Panc1 (cell line): ENCODE results near the gene MRTFA. TPM values are rescaled to one million over a fixed set of nuclear protein-coding genes. Genes with fewer than 3 reads are reported as not detected.

Experiments
- ATAC-seq: fragments of 200-7000 bp; cut with Tn5 transposase; 2 replicates; pipeline ENCODE4 v1.9.1; 2020; ENCODE audit warnings: mild to moderate bottlenecking, moderate library complexity
- BruUV-seq: library from RNA; stranded (reverse); fragments of 400-500 nt; replicated peaks from 2 replicates; lab custom pipeline; 2021; lab: Mats Ljungman, UMichigan
- CTCF ChIA-PET: fragments of 300-600 bp; sonication (Branson Sonifier 250); formaldehyde crosslinking; loops from one replicate; lab custom pipeline; 2022; ENCODE audit warnings: antibody characterized with exemption; lab: Charles Lee
- POLR2A ChIA-PET: fragments of 300-600 bp; sonication (Branson Sonifier 250); formaldehyde crosslinking; loops from one replicate; lab custom pipeline; 2022; ENCODE audit warnings: antibody characterized with exemption; lab: Charles Lee
- DNase-seq: peaks from one replicate; pipeline ENCODE4 v3.0.0-alpha.2; 2010; ENCODE audit warnings: low read depth, low spot score
- H3K27ac ChIP-seq: 2 replicates; pipeline ENCODE4 v1.5.1; 2011; ENCODE audit warnings: mild to moderate bottlenecking, low read length, inconsistent platforms
- H3K27me3 ChIP-seq: fragments of 200-500 bp; sonication (Bioruptor generic); 2 replicates; pipeline ENCODE4 v1.6.0; 2014; ENCODE audit warnings: low read length, inconsistent platforms; ENCODE audit not compliant: control insufficient read depth, insufficient read depth
- H3K36me3 ChIP-seq: fragments of 200-500 bp; sonication (Bioruptor generic); 2 replicates; pipeline ENCODE4 v1.5.1; 2014; ENCODE audit warnings: inconsistent platforms, mild to moderate bottlenecking, low read length, moderate library complexity; ENCODE audit not compliant: control insufficient read depth, insufficient read depth
- H3K4me1 ChIP-seq: 2 replicates; pipeline ENCODE4 v1.5.1; 2011; ENCODE audit warnings: inconsistent platforms, mild to moderate bottlenecking, low read length, moderate library complexity; ENCODE audit not compliant: control insufficient read depth, insufficient read depth
- H3K4me3 ChIP-seq, 2 experiments: 2 replicates each; pipeline ENCODE4 v1.5.1; 2011 to 2012; ENCODE audit warnings: low read depth in 2 of 2, low read length in 2 of 2, mild to moderate bottlenecking in 2 of 2, inconsistent platforms in 1 of 2, moderate library complexity in 1 of 2
- H3K9me3 ChIP-seq: fragments of 200-500 bp; sonication (Bioruptor generic); 2 replicates; pipeline ENCODE4 v1.5.1; 2014; ENCODE audit warnings: low read depth, mild to moderate bottlenecking, inconsistent platforms, low read length, moderate library complexity; ENCODE audit not compliant: control insufficient read depth, insufficient read depth
- POLR2AphosphoS5 ChIP-seq: IDR thresholded peaks from 2 replicates; pipeline ENCODE4 v1.6.1; 2012; ENCODE audit warnings: mild to moderate bottlenecking, low read depth, low read length, moderate library complexity
- SIN3A ChIP-seq: IDR thresholded peaks from 2 replicates; pipeline ENCODE4 v1.6.1; 2012; ENCODE audit warnings: low read depth, mild to moderate bottlenecking, low read length, moderate library complexity, borderline replicate concordance; ENCODE audit not compliant: insufficient read depth
- TCF7L2 ChIP-seq: IDR thresholded peaks from 2 replicates; pipeline ENCODE4 v1.6.1; 2011; ENCODE audit warnings: mild to moderate bottlenecking, low read depth, low read length, inconsistent platforms
- in situ Hi-C: cut with HindIII; loops from 2 replicates; pipeline ENCODE4 v1.10.0; 2016; ENCODE audit warnings: low sequenced_read_pairs, low pct_unique_long_range_greater_than_20kb
- intact Hi-C: fragments of 100-400 bp; cut with micrococcal nuclease; formaldehyde crosslinking; loops from one replicate; pipeline ENCODE4 v1.10.0; 2022; ENCODE audit not compliant: unreplicated experiment
- total RNA-seq: library from RNA; stranded (reverse); gene quantifications from one replicate; pipeline ENCODE4 v1.2.1, GENCODE V29; 2021; ENCODE audit not compliant: unreplicated experiment
- TF ChIP-seq, protein P1 (sequence below): fragments of 450-650 bp; IDR thresholded peaks from 2 replicates; pipeline ENCODE4 v1.5.1; 2017; ENCODE audit warnings: mild to moderate bottlenecking
- TF ChIP-seq, protein P2 (sequence below), 2 experiments: IDR thresholded peaks; 2 replicates each; pipeline ENCODE4 v1.6.1; 2011 to 2012; ENCODE audit warnings: low read depth in 2 of 2, control low read depth in 1 of 2, low read length in 1 of 2, mild to moderate bottlenecking in 1 of 2, moderate library complexity in 1 of 2; ENCODE audit not compliant: insufficient read depth in 1 of 2

MRTFA gene
- total RNA-seq, 1 experiment from 2014 or later, result 62.1 TPM

GRCh38 chr22:40594924-40595323, 41.6 kb downstream of the MRTFA start:
- Histone ChIP-seq H3K4me1 (peaks cover 30% of the 10 kb centered on the region), H3K27ac (no peak overlapping the region)

DNA sequence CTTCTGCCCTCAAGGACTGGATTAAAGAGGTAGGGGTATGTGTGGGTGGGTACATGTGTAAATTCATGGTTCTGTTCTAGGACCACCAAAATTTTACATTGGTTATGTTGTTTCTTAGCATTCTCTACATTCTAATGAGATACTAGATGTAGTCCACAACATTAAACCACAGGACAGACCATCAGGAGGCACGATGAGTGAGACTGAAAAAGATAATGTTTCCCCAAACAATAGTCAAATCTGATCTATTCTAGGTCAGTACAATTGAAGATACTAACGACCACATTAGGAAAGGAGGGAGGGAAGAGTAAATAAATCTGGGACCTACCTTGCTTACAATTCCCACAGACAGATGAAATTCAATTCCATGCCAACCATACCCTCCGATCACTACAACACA, 42.2 kb downstream of the MRTFA start:
- ChIA-PET POLR2A (no interaction called here), CTCF (no interaction called here)
- H3K9me3 ChIP-seq, result no peaks in the 10 kb centered on the region
- no peaks in the 10 kb centered on the region for H3K36me3 ChIP-seq
- peaks cover 29% of the 10 kb centered on the region for H3K4me1 ChIP-seq
- no peak overlapping the region for H3K4me3 ChIP-seq
- TF ChIP-seq SIN3A (no peak), TCF7L2 (no peak), POLR2AphosphoS5 (no peak)
- TF ChIP-seq, protein P1, sequence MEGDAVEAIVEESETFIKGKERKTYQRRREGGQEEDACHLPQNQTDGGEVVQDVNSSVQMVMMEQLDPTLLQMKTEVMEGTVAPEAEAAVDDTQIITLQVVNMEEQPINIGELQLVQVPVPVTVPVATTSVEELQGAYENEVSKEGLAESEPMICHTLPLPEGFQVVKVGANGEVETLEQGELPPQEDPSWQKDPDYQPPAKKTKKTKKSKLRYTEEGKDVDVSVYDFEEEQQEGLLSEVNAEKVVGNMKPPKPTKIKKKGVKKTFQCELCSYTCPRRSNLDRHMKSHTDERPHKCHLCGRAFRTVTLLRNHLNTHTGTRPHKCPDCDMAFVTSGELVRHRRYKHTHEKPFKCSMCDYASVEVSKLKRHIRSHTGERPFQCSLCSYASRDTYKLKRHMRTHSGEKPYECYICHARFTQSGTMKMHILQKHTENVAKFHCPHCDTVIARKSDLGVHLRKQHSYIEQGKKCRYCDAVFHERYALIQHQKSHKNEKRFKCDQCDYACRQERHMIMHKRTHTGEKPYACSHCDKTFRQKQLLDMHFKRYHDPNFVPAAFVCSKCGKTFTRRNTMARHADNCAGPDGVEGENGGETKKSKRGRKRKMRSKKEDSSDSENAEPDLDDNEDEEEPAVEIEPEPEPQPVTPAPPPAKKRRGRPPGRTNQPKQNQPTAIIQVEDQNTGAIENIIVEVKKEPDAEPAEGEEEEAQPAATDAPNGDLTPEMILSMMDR, result no peak
- TF ChIP-seq, protein P2, sequence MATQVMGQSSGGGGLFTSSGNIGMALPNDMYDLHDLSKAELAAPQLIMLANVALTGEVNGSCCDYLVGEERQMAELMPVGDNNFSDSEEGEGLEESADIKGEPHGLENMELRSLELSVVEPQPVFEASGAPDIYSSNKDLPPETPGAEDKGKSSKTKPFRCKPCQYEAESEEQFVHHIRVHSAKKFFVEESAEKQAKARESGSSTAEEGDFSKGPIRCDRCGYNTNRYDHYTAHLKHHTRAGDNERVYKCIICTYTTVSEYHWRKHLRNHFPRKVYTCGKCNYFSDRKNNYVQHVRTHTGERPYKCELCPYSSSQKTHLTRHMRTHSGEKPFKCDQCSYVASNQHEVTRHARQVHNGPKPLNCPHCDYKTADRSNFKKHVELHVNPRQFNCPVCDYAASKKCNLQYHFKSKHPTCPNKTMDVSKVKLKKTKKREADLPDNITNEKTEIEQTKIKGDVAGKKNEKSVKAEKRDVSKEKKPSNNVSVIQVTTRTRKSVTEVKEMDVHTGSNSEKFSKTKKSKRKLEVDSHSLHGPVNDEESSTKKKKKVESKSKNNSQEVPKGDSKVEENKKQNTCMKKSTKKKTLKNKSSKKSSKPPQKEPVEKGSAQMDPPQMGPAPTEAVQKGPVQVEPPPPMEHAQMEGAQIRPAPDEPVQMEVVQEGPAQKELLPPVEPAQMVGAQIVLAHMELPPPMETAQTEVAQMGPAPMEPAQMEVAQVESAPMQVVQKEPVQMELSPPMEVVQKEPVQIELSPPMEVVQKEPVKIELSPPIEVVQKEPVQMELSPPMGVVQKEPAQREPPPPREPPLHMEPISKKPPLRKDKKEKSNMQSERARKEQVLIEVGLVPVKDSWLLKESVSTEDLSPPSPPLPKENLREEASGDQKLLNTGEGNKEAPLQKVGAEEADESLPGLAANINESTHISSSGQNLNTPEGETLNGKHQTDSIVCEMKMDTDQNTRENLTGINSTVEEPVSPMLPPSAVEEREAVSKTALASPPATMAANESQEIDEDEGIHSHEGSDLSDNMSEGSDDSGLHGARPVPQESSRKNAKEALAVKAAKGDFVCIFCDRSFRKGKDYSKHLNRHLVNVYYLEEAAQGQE (IDR thresholded peaks at IDR 0.05; ENCODE audit: insufficient read depth in 1 of 2, low read depth in 2 of 2, low read length in 1 of 2), result no peak
- no peak for ATAC-seq
- DNase-seq, result no peak
- no peaks in the 10 kb centered on the region for H3K27me3 ChIP-seq
- in situ Hi-C loops (no loop called here), intact Hi-C loops (no loop called here)
- H3K27ac ChIP-seq, result no peak overlapping the region
- no TSS peak for BruUV-seq

More at GRCh38 chr22:40594924-40595323, 41.6 kb downstream of the MRTFA start:
- ChIA-PET POLR2A (no interaction called here), CTCF (interaction anchor here (0.7 kb wide), 1 partner anchor 60 kb away, joined by 16 read pairs; no protein-coding TSS in a partner anchor)
- Histone ChIP-seq H3K36me3 (no peaks in the 10 kb centered on the region), H3K4me3 (no peak overlapping the region), H3K27me3 (no peaks in the 10 kb centered on the region), H3K9me3 (no peaks in the 10 kb centered on the region)
- no peak for ATAC-seq
- TF ChIP-seq TCF7L2 (no peak), SIN3A (no peak), POLR2AphosphoS5 (no peak)
- TF ChIP-seq, protein P1, result no peak
- TF ChIP-seq, protein P2 (IDR thresholded peaks at IDR 0.05; ENCODE audit: insufficient read depth in 1 of 2, low read depth in 2 of 2, low read length in 1 of 2), result no peak
- intact Hi-C loops, result no loop called here
- BruUV-seq, result no TSS peak
- DNase-seq, result no peak
- in situ Hi-C loops, result no loop called here
